Stomach (tissue), 9 donors: ENCODE results near the gene TGM1. TPM values are rescaled to one million over a fixed set of nuclear protein-coding genes. Genes with fewer than 3 reads are reported as not detected.

Experiments used
- DNase-seq, 2 donors: peaks; one replicate each; pipeline versions ENCODE4 v3.0.0 to v3.0.0-alpha.2; 2013 to 2019
- H3K27ac ChIP-seq, 5 donors: fragments of 200-600 bp in 4 of 5; sonication (generic) in 4 of 5; one replicate each; pipeline ENCODE4 v1.5.1; 2013 to 2019; ENCODE audit warnings: mild to moderate bottlenecking in 1 of 5, moderate library complexity in 1 of 5
- H3K27me3 ChIP-seq, 3 donors: fragments of 200-600 bp; sonication (generic); one replicate each; pipeline ENCODE4 v1.5.1; 2017 to 2019; ENCODE audit warnings: mixed run types in 1 of 3
- H3K36me3 ChIP-seq, 4 donors: fragments of 200-600 bp; sonication (generic); 1 replicate in 3 of 4; 2 replicates in 1 of 4; pipeline ENCODE4 v1.5.1; 2016 to 2019
- H3K4me1 ChIP-seq, 4 donors: fragments of 200-600 bp; sonication (generic); one replicate each; pipeline ENCODE4 v1.5.1; 2016 to 2019
- H3K4me3 ChIP-seq, 4 donors: fragments of 200-600 bp; sonication (generic) in 3 of 4; one replicate each; pipeline ENCODE4 v1.5.1; 2016 to 2019; ENCODE audit warnings: mild to moderate bottlenecking in 1 of 4
- H3K9me3 ChIP-seq, 4 donors: fragments of 200-600 bp; sonication (generic); one replicate each; pipeline ENCODE4 v1.5.1; 2016 to 2019
- CTCF ChIP-seq, 7 experiments: fragments of 450-650 bp in 4 of 7; fragments of 200-600 bp in 3 of 7; sonication (generic) in 3 of 7; IDR thresholded peaks; one replicate each; pipeline ENCODE4 v1.5.1; 2016 to 2019; ENCODE audit warnings: antibody characterized with exemption in 7 of 7, control low read depth in 2 of 7, mild to moderate bottlenecking in 1 of 7
- EP300 ChIP-seq: sonication (generic); formaldehyde crosslinking; IDR thresholded peaks from one replicate; pipeline ENCODE4 v1.6.1; 2017; ENCODE audit warnings: antibody characterized with exemption
- POLR2A ChIP-seq, 4 donors: fragments of 450-650 bp; IDR thresholded peaks; one replicate each; pipeline ENCODE4 v1.6.1; 2016; ENCODE audit warnings: antibody characterized with exemption in 4 of 4, control low read depth in 2 of 4, mild to moderate bottlenecking in 1 of 4, moderate library complexity in 1 of 4
- POLR2AphosphoS5 ChIP-seq, 3 donors: sonication (generic); formaldehyde crosslinking; IDR thresholded peaks; one replicate each; pipeline ENCODE4 v1.6.1; 2016; ENCODE audit warnings: antibody characterized with exemption in 3 of 3
- WGBS, 5 donors: extraction: QIAGEN DNeasy Blood & Tissue Kit in 3 of 5; methylation state at CpG; one replicate each; pipeline versions ENCODE4 v1.1.5 to v1.1.7; 2013 to 2018; 5-methylcytosine and 5-hydroxymethylcytosine counted together
- intact Hi-C: fragments of 100-400 bp; cut with DNase I; formaldehyde crosslinking; loops from one replicate; pipeline ENCODE4 v1.15.1; 2023; ENCODE audit warnings: low total_unique reads
- polyA plus RNA-seq, 3 donors: library from polyadenylated mRNA; stranded (reverse); fragments of 200-250 nt; gene quantifications; one replicate each; pipeline ENCODE4 v1.2.3, GENCODE V29; 2013
- total RNA-seq, 5 donors: library from RNA; depleted of rRNA; stranded (reverse); fragments of >200 nt; gene quantifications; one replicate each; pipeline versions ENCODE4 v1.1.0 to v1.2.3, GENCODE V29; 2014 to 2016
- donor health status: healthy with polysubstance abuse.
- donor health status: Bipolar disorder and iron deficiency.
- donor health status: healthy.

The TGM1 gene
- total and polyA plus RNA-seq, 8 donors, result 1.7 to 131 (median 5.1) TPM

GRCh38 chr14:24261256-24261968 is 1.6 kb downstream of the TGM1 start:
- 87 to 93% (median 89%) methylated on average over 18 to 20 of the region's 20 CpGs for WGBS, 5 donors
- intact Hi-C loops, result no loop called here
- DNase-seq, result no peak
- H3K4me1 ChIP-seq, result peaks cover 0 to 12% (median 6%) of the 10 kb centered on the region in 4 donors
- no peaks in the 10 kb centered on the region for H3K27me3 ChIP-seq
- TF ChIP-seq POLR2AphosphoS5 (IDR thresholded peaks at IDR 0.05), result no peak
- no peak for TF ChIP-seq CTCF (IDR thresholded peaks at IDR 0.05)
- TF ChIP-seq POLR2A (IDR thresholded peaks at IDR 0.05), result no peak
- no peak for TF ChIP-seq EP300
- H3K9me3 ChIP-seq, result no peaks in the 10 kb centered on the region
- H3K36me3 ChIP-seq, result peaks cover 4 to 48% (median 20%) of the 10 kb centered on the region in 4 donors
- no peak overlapping the region for H3K27ac ChIP-seq
- no peak overlapping the region for H3K4me3 ChIP-seq

- intact Hi-C loops, result no loop called here
- H3K4me3 ChIP-seq, result no peak overlapping the region
- no peak overlapping the region for H3K27ac ChIP-seq
- 71 to 80% (median 73%) methylated on average over 2 to 4 of the region's 4 CpGs for WGBS, 5 donors
- H3K36me3 ChIP-seq, result peaks cover 0 to 44% (median 13%) of the 10 kb centered on the region in 4 donors
- H3K4me1 ChIP-seq, result peaks cover 0 to 12% (median 6%) of the 10 kb centered on the region in 4 donors
- no peaks in the 10 kb centered on the region for H3K27me3 ChIP-seq
- H3K9me3 ChIP-seq, result no peaks in the 10 kb centered on the region
- no peak for DNase-seq
- TF ChIP-seq EP300, result no peak
Measured at GRCh38 chr14:24260780-24261157, 2.2 kb downstream of the TGM1 start.

- Histone ChIP-seq H3K27ac (no peak overlapping the region), H3K36me3 (peaks cover 0 to 44% (median 8%) of the 10 kb centered on the region in 4 donors), H3K4me1 (peaks cover 0 to 12% (median 6%) of the 10 kb centered on the region in 4 donors), H3K27me3 (no peaks in the 10 kb centered on the region), H3K9me3 (no peaks in the 10 kb centered on the region), H3K4me3 (no peak overlapping the region)
- no peak for TF ChIP-seq POLR2A (IDR thresholded peaks at IDR 0.05)
- TF ChIP-seq EP300, result no peak
- TF ChIP-seq CTCF (IDR thresholded peaks at IDR 0.05), result no peak
- no peak for TF ChIP-seq POLR2AphosphoS5 (IDR thresholded peaks at IDR 0.05)
- WGBS, 5 donors, result 81 to 83% (median 83%) methylated on average over 11 to 16 of the region's 16 CpGs
- DNase-seq, result no peak
- intact Hi-C loops, result no loop called here
Measured at GRCh38 chr14:24260026-24260779, 2.8 kb downstream of the TGM1 start.

- intact Hi-C loops, result no loop called here
- peak in 1 of 2 donors; percentile 71 for DNase-seq
Measured at GRCh38 chr14:24259282-24260025, 3.5 kb downstream of the TGM1 start.

More at GRCh38 chr14:24259282-24260025, 3.5 kb downstream of the TGM1 start:
- peaks cover 0 to 44% (median 6%) of the 10 kb centered on the region in 4 donors for H3K36me3 ChIP-seq
- WGBS, 5 donors, result 66 to 75% (median 66%) methylated on average over 16 of the region's 16 CpGs
- TF ChIP-seq POLR2AphosphoS5 (IDR thresholded peaks at IDR 0.05) (no peak), CTCF (IDR thresholded peaks at IDR 0.05) (no peak), POLR2A (IDR thresholded peaks at IDR 0.05) (no peak), EP300 (no peak)
- H3K4me1 ChIP-seq, result peaks cover 0 to 12% (median 6%) of the 10 kb centered on the region in 4 donors
- no peak overlapping the region for H3K27ac ChIP-seq
- H3K4me3 ChIP-seq, result no peak overlapping the region
- no peaks in the 10 kb centered on the region for H3K27me3 ChIP-seq
- no peaks in the 10 kb centered on the region for H3K9me3 ChIP-seq
